ENCODE data around the gene EPAS1.

EPAS1 gene

DNA sequence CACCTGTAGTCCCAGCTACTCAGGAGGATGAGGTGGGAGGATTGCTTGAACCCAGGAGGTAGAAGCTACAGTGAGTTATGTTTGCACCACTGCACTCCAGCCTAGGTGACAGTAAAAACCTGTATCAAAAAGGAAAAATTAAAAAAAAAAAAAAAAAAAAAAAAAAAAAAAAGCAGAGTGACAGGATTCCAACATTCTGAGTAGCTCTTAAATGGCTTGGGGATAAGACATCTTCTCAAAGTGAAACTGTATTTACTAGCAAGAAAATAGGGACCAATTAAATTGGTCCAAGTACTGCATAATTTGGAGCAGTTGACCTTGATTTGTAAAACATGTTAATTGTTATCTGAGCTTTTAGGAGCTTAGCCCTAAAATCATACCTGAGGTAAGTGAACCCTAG lies 116.4 kb downstream of the EPAS1 start:
- no peak for DNase-seq

DNA sequence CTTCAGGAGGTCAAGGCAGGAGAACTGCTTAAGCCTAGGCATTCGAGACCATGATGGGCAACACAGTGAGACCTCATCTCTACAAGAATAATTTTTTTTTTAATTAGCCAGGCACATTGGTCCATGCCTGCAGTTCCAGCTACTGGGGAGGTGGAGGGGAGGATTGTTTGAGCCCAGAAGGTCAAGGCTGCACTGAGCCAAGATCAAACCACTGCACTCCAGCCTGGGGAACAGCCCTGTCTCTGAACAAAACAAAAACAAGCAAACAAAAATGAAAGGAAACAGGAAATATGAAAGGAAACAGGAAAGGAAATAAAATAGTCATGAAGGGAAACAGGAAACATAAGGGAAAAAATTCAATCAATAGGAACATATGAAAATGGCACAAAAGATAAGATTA lies 117.5 kb downstream of the EPAS1 start:
- DNase-seq, result no peak

DNA sequence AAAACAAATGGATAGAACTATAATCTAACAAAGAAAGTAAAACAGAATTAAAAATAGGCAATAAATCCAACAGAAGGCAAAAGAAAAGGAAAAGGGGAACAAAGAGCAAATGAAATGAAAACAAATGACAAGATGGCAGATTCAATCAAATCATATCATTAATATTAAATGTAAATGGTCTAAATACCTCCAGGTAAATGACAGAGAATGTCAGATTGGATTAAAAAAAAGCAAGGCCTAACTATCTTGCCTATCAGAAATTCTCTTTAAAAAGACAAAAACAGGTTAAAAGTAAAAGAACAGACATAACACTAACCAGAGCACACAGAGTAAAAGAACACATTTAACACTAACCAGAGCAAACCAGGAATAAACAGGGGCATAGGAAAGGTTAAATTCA lies 119.1 kb downstream of the EPAS1 start:
- no peak for DNase-seq

DNA sequence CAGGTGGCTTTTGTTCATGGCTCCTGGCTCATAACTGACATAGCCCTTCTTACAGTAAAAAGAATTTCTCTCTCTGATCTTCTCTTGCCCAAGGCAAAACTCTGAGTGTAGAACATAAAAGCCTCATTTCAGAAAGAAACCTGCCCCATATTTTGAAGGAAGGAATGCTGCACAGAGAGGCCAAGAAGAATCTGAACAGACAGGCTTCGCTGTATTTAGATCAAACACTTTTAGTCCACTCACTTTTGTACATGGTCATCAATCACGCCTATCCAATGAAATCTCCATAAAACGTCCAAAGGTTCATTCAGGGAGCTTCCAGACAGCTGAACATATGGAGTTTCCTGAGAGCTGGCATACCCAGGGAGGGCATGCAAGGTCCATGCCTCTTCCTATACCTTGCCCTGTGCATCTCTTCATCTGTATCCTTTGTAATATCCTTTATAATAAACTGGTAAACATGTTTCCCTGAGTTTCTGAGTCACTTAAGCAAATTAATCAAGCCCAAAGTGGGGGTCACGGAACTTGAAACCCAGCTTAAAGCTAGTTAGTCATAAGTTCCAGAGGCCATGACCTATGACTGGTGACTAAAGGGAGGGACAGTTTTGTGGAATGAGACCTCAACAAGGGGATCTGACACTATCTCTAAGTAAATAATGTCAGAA lies 119.7 kb downstream of the EPAS1 start:
- DNase-seq, result no peak

DNA sequence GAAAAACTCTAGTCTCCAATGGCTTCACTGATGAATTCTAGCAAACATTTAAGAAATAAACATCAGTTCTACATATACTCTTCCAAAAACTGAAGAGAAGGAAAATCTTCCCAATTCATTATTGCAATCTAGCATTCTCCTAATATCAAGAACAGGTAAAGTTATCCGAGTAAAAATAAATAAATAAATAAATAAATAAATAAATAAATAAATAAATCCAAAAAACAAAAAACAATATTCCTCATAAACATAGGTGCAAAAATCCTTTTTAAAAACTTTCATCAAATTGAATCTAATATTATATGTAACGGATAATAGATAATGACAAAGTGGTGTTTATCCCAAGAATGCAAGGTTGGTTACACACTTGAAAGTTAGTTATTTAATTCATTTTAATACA lies 123.7 kb downstream of the EPAS1 start:
- no peak for DNase-seq

DNA sequence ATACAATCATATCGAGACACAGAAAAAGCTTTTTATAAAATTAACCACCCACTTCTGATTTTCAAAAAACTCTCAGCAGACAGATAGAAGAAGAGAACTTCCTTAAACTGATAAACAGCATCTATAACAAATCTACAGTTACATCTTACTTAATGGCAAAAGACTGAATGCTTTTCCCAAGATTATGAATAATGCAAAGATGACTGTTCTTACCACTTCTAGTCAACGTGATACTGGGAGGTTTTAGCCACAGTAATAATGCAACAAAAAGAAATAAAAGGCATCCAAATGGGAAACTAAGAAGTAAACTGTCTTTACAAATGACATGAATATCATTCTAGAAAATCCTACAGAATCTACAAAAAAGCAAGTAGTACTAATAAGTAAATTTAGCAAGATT lies 124.2 kb downstream of the EPAS1 start:
- no peak for DNase-seq

DNA sequence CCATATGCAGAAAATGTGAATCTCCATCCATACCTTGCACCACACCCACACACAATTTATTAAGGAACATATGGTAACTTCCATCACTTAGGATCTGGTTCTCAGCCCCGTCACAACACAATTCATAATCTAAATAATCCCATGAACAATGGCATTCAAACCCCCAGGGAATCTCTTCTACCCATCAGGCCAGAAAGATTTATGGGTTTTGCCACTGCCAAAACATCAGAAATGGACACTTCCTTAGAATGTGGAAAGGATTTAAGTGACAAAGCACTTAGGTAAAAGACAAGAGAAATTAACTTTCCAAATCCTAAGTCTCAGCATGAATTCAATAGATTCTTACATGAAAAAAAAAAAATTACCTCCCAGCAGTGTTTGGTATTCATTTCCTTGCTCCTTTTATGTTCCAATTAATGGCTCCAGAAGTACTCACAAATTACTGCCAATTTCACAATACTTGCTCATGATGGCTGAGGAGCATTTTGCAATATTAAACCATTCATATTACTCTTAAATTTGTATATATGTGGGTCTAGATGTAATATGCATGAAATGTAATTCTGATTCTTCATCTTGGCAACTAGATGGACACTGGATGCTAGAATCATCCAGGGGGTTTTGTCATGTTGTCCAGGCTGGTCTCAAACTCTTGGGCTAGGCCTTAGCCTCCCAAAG lies 125.6 kb downstream of the EPAS1 start:
- DNase-seq, result no peak

DNA sequence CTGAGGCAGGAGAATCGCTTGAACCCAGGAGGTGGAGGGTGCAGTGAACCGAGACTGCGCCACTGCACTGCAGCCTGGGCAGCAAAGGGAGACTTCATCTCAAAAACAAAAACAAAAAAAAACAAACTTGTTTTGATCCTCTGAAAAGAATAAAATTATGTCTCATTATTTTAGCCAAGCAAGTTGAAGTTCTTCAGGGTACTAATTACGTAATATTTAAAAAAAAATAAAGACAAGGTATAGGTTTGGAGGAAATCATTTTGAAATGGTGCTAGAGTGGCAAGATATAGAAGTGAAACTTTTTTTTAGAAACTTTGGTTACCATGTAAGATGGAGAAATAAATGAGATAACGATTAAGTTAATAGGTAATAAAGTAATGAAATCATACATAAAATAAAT lies 127.7 kb downstream of the EPAS1 start:
- DNase-seq, result no peak

DNA sequence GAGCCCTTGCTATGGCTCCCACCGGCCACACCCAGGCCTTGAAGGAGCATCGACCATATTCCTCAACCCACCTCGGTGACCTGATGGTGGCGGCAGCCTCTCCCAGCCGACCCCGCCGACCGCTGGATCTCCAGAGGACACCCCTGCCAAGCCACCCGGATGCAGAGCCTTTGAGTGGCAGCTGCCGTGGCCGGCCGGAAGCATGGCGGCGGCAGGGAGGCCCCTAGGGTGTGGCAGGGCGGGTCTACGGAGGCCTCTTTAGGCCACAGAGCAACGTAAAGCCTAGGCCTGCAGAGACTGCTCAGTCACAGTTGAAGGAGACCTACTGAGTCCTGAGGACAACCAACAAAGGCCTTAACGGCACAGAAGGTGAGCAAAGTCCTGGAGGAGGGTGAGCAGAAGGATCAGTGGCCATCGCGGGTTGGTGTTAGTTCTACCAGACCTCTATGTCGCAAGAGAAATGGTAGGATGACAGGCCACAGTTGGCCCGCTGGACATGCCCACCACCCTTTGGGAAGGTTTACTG lies 131.8 kb downstream of the EPAS1 start:
- DNase-seq, result no peak

DNA sequence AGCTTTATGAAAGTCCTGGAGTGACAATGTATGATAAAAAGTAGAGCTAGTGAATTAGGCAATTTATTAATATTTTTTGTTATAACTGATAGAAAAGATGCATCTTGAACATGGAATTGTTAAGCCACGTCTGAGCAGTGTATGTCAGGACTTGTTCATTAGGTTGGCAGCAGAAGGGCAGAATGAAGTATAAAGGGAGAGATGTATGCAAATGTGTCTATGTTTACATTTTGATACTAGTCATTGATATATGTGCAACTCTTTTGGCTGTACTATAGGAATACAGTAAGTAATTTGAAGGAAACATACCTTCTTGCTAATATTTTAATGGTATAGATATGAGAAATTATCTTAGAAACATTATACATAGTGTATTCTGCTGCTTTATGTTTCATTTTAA lies 133.2 kb downstream of the EPAS1 start:
- no peak for DNase-seq

DNA sequence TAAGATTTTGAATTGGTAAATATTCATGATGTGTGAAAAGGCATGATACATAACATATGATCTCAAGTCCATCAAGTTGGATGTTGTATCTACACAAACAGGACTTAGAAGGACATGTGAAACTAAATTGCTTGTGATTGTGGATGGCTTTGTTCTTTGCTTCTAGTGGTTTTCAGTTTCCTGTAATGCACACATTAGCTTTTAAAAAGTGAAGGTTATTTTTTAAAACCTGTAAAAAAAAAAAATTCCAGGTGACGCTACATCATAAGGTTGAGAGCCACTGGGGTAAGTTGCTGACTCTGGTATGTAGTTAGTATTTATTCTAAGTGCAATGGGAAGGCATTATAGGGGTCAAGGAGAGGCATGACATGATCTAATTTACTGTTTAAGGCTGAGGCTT lies 133.8 kb downstream of the EPAS1 start:
- DNase-seq, result no peak

DNA sequence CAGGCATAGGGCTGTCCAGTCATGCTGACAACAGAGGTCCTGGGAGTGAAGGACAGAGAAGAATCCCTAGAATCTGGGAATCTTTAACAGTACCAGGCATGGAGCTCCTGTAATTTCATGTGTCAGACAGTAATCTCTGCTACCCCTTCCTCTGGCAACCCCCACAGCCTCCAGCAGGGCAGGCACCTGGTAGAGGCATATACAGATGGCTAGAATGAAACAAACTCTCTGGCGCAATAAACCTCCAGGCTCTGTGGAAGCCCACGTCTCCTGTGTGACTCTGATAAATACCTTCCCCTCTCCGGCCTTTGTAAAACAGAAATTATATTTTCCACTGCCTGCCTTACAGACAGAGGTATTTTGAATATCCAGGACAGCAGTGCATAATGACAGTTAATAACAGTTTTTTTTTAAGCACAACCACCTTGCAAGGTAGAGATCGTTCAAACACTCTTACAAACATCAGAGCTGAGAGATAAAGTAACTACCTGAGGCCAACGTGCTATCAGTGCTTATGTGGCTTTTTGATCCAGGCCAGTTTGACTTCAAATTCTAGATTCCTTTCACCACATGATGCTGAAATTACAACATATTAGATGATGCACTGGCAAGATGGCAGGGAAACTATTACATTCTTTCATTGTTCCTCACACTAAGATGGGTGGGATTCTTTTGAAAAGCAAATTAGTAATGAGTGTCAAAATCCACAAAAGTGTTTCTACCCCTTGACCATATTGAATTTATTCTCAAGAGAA lies 134.5 kb downstream of the EPAS1 start:
- DNase-seq, result no peak

DNA sequence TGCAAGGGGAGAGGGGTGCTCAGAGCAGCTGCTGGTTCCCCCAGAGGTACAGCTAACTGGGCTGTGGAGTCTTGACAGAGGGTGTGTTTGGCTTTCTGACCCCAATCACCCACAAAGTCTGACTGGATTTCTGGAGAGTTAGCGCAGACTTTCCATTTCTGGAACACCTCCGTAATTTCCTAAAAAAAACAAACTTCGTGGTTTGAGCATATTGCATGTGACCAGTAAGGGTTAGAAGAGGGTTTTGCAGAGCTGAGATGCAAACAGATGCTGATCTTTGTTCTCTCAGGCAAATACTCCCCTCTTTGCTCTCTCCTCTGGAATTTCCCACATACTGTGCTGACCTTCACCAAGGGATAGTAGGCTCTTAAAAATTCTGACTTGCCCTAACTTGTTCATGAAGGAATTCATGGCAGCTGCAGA lies 137.7 kb downstream of the EPAS1 start:
- no peak for DNase-seq

DNA sequence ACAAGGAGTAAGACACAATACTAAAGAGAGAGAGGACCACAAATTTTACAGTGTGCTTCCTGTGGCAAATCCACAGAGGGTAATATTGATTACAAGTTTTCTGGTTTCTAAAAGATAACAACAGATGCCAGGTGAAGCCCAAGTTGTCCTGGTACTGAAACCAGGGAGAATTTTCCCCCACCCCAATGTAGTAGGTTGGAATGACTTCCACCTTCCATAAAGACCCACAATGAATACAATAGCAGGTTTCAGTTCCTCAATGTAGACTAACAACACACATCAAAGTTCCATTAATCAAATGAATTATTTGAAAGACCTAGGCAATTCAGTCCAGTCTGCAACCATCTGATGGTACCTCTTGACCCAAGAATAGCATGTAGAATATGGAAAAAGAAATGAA lies 138.1 kb downstream of the EPAS1 start:
- DNase-seq, result no peak

DNA sequence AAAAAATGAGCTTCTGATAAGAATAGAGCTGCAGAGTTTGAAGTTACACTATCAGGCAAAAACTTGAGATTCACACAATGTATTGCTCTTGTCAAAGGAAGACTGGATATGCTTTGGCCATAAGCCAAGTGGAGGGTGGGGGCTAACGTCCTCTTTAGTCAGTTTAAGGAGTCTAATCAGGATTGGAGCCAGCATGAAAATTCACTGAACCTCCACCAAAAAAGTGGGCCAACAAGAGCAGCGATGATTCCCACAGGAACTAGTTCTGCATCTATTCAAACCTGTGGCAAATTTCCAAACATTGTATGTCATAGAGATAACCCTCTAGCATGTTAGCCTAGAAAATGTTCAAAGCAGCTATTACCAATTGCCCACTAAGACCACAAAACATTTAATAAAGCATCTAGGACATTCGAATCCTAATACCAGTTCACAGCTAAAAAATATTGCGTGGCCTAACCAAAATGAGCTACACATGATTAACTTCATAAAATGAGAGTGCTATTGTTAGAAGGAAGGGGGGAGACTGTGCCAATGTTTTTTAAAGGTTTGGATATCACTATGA lies 138.7 kb downstream of the EPAS1 start:
- DNase-seq, result no peak
